Central memory CD8-positive, alpha-beta T cell (primary cell): ENCODE measurements around the gene GLRA3.

Source experiments
- ATAC-seq: fragments of 150-1000 bp; cut with Tn5 transposase; replicated peaks from 2 replicates; pipeline ENCODE4 v1.10.0; 2022; ENCODE audit warnings: mild to moderate bottlenecking, moderate FRiP score, moderate number of reproducible peaks; ENCODE audit not compliant: poor library complexity, severe bottlenecking; ENCODE audit errors: extremely low read depth
- DNase-seq, 2 donors: peaks; one replicate each; pipeline ENCODE4 v3.0.0; 2021; ENCODE audit warnings: low spot score in 2 of 2
- H3K27ac Mint-ChIP-seq: one replicate; pipeline ENCODE4 v1.8.0; 2022; ENCODE audit warnings: low read depth, mild to moderate bottlenecking, moderate library complexity, mixed read lengths
- H3K27me3 Mint-ChIP-seq: one replicate; pipeline ENCODE4 v1.8.0; 2022; ENCODE audit warnings: mixed read lengths
- H3K36me3 Mint-ChIP-seq: one replicate; pipeline ENCODE4 v1.8.0; 2022; ENCODE audit warnings: mild to moderate bottlenecking, moderate library complexity, mixed read lengths; ENCODE audit not compliant: insufficient read depth
- H3K4me1 Mint-ChIP-seq: one replicate; pipeline ENCODE4 v1.8.0; 2022; ENCODE audit warnings: mixed read lengths
- H3K4me3 Mint-ChIP-seq: one replicate; pipeline ENCODE4 v1.8.0; 2022; ENCODE audit warnings: mild to moderate bottlenecking, moderate library complexity, mixed read lengths
- H3K9me3 Mint-ChIP-seq: one replicate; pipeline ENCODE4 v1.8.0; 2022; ENCODE audit warnings: mixed read lengths

GLRA3 gene

GRCh38 chr4:174856926-174857800 lies 28.1 kb upstream of the GLRA3 start:
- ATAC-seq (no peak), DNase-seq (no peak)
- no peaks in the 10 kb centered on the region for H3K27me3 Mint-ChIP-seq
- H3K4me1 Mint-ChIP-seq = no peaks in the 10 kb centered on the region
- no peak overlapping the region for H3K4me3 Mint-ChIP-seq
- H3K27ac Mint-ChIP-seq = no peak overlapping the region
- peaks cover 25% of the 10 kb centered on the region for H3K9me3 Mint-ChIP-seq
- no peaks in the 10 kb centered on the region for H3K36me3 Mint-ChIP-seq

GRCh38 chr4:174855050-174855449 lies 26.0 kb upstream of the GLRA3 start:
- H3K4me3 Mint-ChIP-seq = no peak overlapping the region
- H3K4me1 Mint-ChIP-seq = no peaks in the 10 kb centered on the region
- H3K9me3 Mint-ChIP-seq = peaks cover 18% of the 10 kb centered on the region
- ATAC-seq = no peak
- no peaks in the 10 kb centered on the region for H3K27me3 Mint-ChIP-seq
- H3K36me3 Mint-ChIP-seq = no peaks in the 10 kb centered on the region
- H3K27ac Mint-ChIP-seq = no peak overlapping the region
- no peak for DNase-seq

- Mint-ChIP-seq H3K27ac (no peak overlapping the region), H3K4me1 (no peaks in the 10 kb centered on the region), H3K27me3 (no peaks in the 10 kb centered on the region), H3K36me3 (no peaks in the 10 kb centered on the region), H3K4me3 (no peak overlapping the region), H3K9me3 (peaks cover 24% of the 10 kb centered on the region)
- DNase-seq (no peak), ATAC-seq (no peak)
Observed at GRCh38 chr4:174853629-174854028, 24.6 kb upstream of the GLRA3 start.

- Mint-ChIP-seq H3K27me3 (no peaks in the 10 kb centered on the region), H3K4me1 (no peaks in the 10 kb centered on the region), H3K4me3 (no peak overlapping the region), H3K9me3 (peaks cover 23% of the 10 kb centered on the region), H3K36me3 (no peaks in the 10 kb centered on the region), H3K27ac (no peak overlapping the region)
- DNase-seq (no peak), ATAC-seq (no peak)
Observed at GRCh38 chr4:174848596-174848995, 19.5 kb upstream of the GLRA3 start.

- Mint-ChIP-seq H3K4me1 (no peaks in the 10 kb centered on the region), H3K27ac (no peak overlapping the region), H3K4me3 (no peak overlapping the region), H3K27me3 (no peaks in the 10 kb centered on the region), H3K36me3 (no peaks in the 10 kb centered on the region), H3K9me3 (peaks cover 27% of the 10 kb centered on the region)
- DNase-seq = no peak
- no peak for ATAC-seq
Observed at GRCh38 chr4:174847801-174848427, 18.9 kb upstream of the GLRA3 start.

- DNase-seq (no peak), ATAC-seq (no peak)
- no peaks in the 10 kb centered on the region for H3K27me3 Mint-ChIP-seq
- peaks cover 14% of the 10 kb centered on the region for H3K9me3 Mint-ChIP-seq
- H3K27ac Mint-ChIP-seq = no peak overlapping the region
- H3K36me3 Mint-ChIP-seq = no peaks in the 10 kb centered on the region
- H3K4me1 Mint-ChIP-seq = no peaks in the 10 kb centered on the region
- no peak overlapping the region for H3K4me3 Mint-ChIP-seq
Observed at GRCh38 chr4:174835536-174835935, 6.5 kb upstream of the GLRA3 start.

- ATAC-seq (no peak), DNase-seq (no peak)
- no peaks in the 10 kb centered on the region for H3K27me3 Mint-ChIP-seq
- no peak overlapping the region for H3K4me3 Mint-ChIP-seq
- H3K36me3 Mint-ChIP-seq = peaks cover 2% of the 10 kb centered on the region
- peaks cover 8% of the 10 kb centered on the region for H3K9me3 Mint-ChIP-seq
- no peaks in the 10 kb centered on the region for H3K4me1 Mint-ChIP-seq
- H3K27ac Mint-ChIP-seq = no peak overlapping the region
Observed at GRCh38 chr4:174834477-174834876, 5.4 kb upstream of the GLRA3 start.

DNA sequence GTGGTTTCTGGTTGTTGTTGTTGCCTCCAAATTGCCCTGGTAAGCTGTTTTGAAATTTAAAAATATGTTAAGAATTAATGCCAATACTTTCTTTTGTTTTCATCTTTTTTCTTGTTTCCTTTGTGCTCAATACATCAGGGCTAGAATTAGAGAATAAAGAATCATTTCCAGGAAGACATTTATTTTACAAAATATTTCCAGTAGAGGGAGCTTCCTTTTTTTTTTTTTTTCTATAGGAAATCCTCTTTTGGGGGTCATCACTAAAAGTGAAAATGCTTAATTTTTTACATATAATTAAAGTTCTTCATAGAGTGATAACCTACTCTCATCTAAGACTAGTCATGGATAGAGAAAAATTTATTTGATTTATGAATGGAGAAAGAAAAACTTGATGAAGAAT lies 2.4 kb downstream of the GLRA3 start:
- H3K36me3 Mint-ChIP-seq = peaks cover 4% of the 10 kb centered on the region
- no peak for ATAC-seq
- no peaks in the 10 kb centered on the region for H3K27me3 Mint-ChIP-seq
- no peak for DNase-seq
- H3K4me3 Mint-ChIP-seq = no peak overlapping the region
- H3K9me3 Mint-ChIP-seq = no peaks in the 10 kb centered on the region
- H3K4me1 Mint-ChIP-seq = no peaks in the 10 kb centered on the region
- no peak overlapping the region for H3K27ac Mint-ChIP-seq

DNA sequence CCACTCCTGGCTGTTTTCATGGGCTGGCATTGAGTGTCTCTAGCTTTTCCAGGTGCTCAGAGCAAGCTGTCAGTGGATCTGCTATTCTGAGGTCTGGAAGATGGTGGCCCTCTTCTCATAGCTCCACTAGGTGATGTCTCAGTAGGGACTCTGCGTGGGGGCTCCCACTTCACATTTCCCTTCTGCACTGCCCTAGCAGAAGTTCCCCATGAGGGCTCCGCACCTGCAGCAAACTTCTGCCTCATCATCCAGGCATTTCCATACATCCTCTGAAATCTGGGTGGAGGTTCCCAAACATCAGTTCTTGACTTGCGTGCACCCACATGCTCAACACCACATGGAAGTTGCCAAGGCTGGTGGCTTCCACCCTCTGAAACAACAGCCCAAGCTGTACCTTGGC lies 13.8 kb downstream of the GLRA3 start:
- Mint-ChIP-seq H3K9me3 (peaks cover 9% of the 10 kb centered on the region), H3K4me3 (no peak overlapping the region), H3K27me3 (no peaks in the 10 kb centered on the region), H3K4me1 (no peaks in the 10 kb centered on the region), H3K36me3 (no peaks in the 10 kb centered on the region), H3K27ac (no peak overlapping the region)
- DNase-seq (no peak), ATAC-seq (no peak)

GRCh38 chr4:174813292-174813691 lies 15.8 kb downstream of the GLRA3 start:
- H3K4me1 Mint-ChIP-seq = no peaks in the 10 kb centered on the region
- no peaks in the 10 kb centered on the region for H3K27me3 Mint-ChIP-seq

DNA sequence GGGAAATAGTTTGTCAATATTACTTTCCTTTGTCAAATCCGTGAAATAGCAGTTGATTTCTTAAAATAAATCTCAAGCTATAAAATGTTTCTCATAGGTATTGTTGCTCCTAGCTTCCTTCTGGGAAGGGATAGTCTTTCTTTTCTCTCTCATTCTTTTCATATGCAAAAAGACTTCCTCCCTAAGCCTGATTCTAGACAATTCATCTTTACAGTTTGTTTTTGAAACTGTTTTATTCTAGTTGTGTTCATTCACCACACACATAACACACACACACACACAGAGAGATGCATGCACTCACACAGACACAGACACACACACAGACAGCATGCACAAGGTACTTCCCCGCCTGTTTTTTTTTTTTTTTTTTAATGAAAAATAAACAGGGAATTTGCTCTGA lies 18.2 kb downstream of the GLRA3 start:
- Mint-ChIP-seq H3K4me1 (no peaks in the 10 kb centered on the region), H3K36me3 (no peaks in the 10 kb centered on the region), H3K9me3 (peaks cover 14% of the 10 kb centered on the region), H3K27ac (no peak overlapping the region), H3K27me3 (no peaks in the 10 kb centered on the region), H3K4me3 (no peak overlapping the region)
- ATAC-seq (no peak), DNase-seq (no peak)

More at GRCh38 chr4:174813292-174813691, 15.8 kb downstream of the GLRA3 start:
- no peak overlapping the region for H3K4me3 Mint-ChIP-seq
- no peak for DNase-seq
- H3K27ac Mint-ChIP-seq = no peak overlapping the region
- H3K9me3 Mint-ChIP-seq = peaks cover 14% of the 10 kb centered on the region
- no peaks in the 10 kb centered on the region for H3K36me3 Mint-ChIP-seq
- ATAC-seq = no peak

DNA sequence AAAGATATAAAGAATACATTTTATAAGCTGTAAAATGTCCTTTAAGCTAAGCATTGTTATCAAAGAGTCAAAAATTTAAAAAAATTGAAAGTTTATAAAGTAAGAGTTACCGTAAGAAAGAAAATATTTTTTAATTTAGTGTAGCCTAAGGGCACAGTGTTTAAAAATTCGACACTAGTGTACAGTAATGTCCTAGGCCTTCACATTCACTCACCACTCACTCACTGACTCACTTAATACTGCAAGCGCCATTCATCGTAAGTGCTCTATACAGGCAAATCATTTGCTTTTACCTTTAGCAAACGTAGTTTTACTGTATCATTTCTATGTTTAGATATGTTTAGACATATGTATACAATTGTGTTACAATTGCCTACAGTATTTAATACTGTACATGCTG lies 20.2 kb downstream of the GLRA3 start:
- DNase-seq (no peak), ATAC-seq (no peak)
- no peaks in the 10 kb centered on the region for H3K27me3 Mint-ChIP-seq
- peaks cover 5% of the 10 kb centered on the region for H3K9me3 Mint-ChIP-seq
- H3K4me1 Mint-ChIP-seq = no peaks in the 10 kb centered on the region
- H3K27ac Mint-ChIP-seq = no peak overlapping the region
- H3K36me3 Mint-ChIP-seq = no peaks in the 10 kb centered on the region
- no peak overlapping the region for H3K4me3 Mint-ChIP-seq

- Mint-ChIP-seq H3K4me1 (no peaks in the 10 kb centered on the region), H3K4me3 (no peak overlapping the region), H3K9me3 (peaks cover 5% of the 10 kb centered on the region), H3K27me3 (no peaks in the 10 kb centered on the region), H3K36me3 (no peaks in the 10 kb centered on the region), H3K27ac (no peak overlapping the region)
- ATAC-seq (no peak), DNase-seq (no peak)
Observed at GRCh38 chr4:174808119-174808518, 20.9 kb downstream of the GLRA3 start.
